Upper lobe of left lung (tissue), 4 donors: ENCODE measurements around the gene ILDR2.

Experiments used
- EP300 ChIP-seq, 4 donors: sonication (generic); formaldehyde crosslinking; IDR thresholded peaks; one replicate each; pipeline ENCODE4 v1.5.1; 2017; ENCODE audit warnings: antibody characterized with exemption in 4 of 4, control low read depth in 2 of 4
- TF ChIP-seq, protein P1 (sequence below), 6 experiments: fragments of 450-650 bp in 4 of 6; fragments of 200-600 bp in 2 of 6; sonication (generic) in 2 of 6; IDR thresholded peaks; one replicate each; pipeline ENCODE4 v1.5.1; 2016 to 2019; ENCODE audit warnings: antibody characterized with exemption in 6 of 6

DNA sequence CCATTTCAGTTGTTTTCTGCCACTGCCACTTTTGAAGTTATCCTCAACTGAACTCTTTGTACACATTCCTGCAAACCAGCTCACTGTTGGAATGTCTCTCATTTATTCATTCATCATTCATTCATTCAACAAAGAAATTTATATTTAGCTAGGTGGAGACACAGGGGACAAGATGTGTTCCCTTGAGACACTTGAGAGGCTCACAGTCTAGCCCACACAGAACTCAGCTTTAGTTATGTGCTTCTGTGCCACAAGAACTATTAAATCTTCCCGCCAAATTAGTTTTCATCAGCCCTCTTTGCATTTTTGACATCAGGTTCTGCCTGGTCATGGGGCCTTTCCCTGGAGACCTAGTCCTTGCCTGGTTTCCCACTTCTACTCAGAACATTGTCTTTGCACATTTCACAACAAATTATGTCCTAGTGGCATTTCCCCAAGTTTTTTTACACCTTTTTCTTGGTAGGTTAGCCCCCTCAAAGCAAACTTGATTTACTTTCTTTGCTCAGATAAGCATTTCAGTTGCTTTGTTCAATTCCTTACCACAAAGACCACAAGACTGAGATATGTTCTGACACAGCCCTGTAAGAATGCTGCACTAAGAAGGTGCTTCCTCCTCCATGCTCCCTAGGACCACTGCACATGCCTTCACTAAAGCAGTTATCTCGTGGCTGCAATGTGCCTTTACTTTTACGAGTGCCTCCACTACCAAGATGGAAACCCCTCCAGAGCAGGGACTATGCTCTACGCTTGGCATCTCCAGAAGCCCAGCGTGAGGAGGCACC is 31.0 kb downstream of the ILDR2 start:
- TF ChIP-seq, protein P1, sequence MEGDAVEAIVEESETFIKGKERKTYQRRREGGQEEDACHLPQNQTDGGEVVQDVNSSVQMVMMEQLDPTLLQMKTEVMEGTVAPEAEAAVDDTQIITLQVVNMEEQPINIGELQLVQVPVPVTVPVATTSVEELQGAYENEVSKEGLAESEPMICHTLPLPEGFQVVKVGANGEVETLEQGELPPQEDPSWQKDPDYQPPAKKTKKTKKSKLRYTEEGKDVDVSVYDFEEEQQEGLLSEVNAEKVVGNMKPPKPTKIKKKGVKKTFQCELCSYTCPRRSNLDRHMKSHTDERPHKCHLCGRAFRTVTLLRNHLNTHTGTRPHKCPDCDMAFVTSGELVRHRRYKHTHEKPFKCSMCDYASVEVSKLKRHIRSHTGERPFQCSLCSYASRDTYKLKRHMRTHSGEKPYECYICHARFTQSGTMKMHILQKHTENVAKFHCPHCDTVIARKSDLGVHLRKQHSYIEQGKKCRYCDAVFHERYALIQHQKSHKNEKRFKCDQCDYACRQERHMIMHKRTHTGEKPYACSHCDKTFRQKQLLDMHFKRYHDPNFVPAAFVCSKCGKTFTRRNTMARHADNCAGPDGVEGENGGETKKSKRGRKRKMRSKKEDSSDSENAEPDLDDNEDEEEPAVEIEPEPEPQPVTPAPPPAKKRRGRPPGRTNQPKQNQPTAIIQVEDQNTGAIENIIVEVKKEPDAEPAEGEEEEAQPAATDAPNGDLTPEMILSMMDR (IDR thresholded peaks at IDR 0.05) = no peak
- TF ChIP-seq EP300 (IDR thresholded peaks at IDR 0.05) = no peak
